Measurements from ENCODE around the gene SRA1. TPM values are rescaled to one million over a fixed set of nuclear protein-coding genes. Genes with fewer than 3 reads are reported as not detected.
"Not testable (repeated sequence)": the region's sequence is repeated elsewhere in the genome, so short reads cannot be mapped to it uniquely, and the experiment has no call there.

Gene SRA1
- total and polyA plus RNA-seq, 12 donors, result 22.7 to 42.2 (median 32.5) TPM

- ATAC-seq (peak; percentile 61 to 82 (median 77)), DNase-seq (peak in 1 of 2 donors; percentile 62)
- intact Hi-C loops (cut with DNase I), result no loop called here
- H3K36me3 ChIP-seq, result no peaks in the 10 kb centered on the region
- H3K4me1 ChIP-seq, result peaks cover 0 to 39% (median 16%) of the 10 kb centered on the region in 9 donors
- no peaks in the 10 kb centered on the region for H3K27me3 ChIP-seq
- WGBS, 2 donors, result 62 to 65% methylated on average over 5 of the region's 5 CpGs
- no peaks in the 10 kb centered on the region for H3K9me3 ChIP-seq
- H3K4me3 ChIP-seq, result peak overlapping the region in 1 of 10 donors; percentile 13
- H3K27ac ChIP-seq, result peak overlapping the region in 7 of 10 donors; percentile 19 to 85 (median 54)
- no peak for TF ChIP-seq CTCF (IDR thresholded peaks at IDR 0.05)
Observed at GRCh38 chr5:140595538-140596300, 38.4 kb upstream of the SRA1 start.

- 76 to 78% methylated on average over 6 of the region's 6 CpGs for WGBS, 2 donors
- Histone ChIP-seq H3K27ac (peak overlapping the region in 2 of 10 donors; percentile 74 to 85), H3K27me3 (no peaks in the 10 kb centered on the region), H3K4me3 (no peak overlapping the region), H3K36me3 (no peaks in the 10 kb centered on the region), H3K4me1 (peaks cover 0 to 53% (median 16%) of the 10 kb centered on the region in 9 donors), H3K9me3 (no peaks in the 10 kb centered on the region)
- intact Hi-C loops (cut with DNase I), result no loop called here
- no peak for TF ChIP-seq CTCF (IDR thresholded peaks at IDR 0.05)
- ATAC-seq (peak in 1 of 8 donors; percentile 24), DNase-seq (no peak)
Observed at GRCh38 chr5:140594169-140594568, 36.9 kb upstream of the SRA1 start.

DNA sequence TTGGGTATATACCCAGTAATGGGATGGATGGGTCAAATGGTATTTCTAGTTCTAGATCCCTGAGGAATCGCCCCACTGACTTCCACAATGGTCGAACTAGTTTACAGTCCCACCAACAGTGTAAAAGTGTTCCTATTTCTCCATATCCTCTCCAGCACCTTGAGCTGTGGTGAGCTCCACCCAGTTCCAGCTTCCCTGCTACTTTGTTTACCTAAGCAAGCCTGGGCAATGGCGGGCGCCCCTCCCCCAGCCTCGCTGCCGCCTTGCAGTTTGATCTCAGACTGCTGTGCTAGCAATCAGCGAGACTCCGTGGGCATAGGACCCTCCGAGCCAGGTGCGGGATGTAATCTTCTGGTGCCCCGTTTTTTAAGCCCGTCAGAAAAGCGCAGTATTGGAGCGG is 35.8 kb upstream of the SRA1 start:
- intact Hi-C loops (cut with DNase I); H3K9me3 ChIP-seq; H3K27ac ChIP-seq; H3K36me3 ChIP-seq; H3K27me3 ChIP-seq; DNase-seq; ATAC-seq: not testable (repeated sequence)
- WGBS, 2 donors, result 35 to 53% methylated on average over 11 to 13 of the region's 14 CpGs
- Histone ChIP-seq H3K4me1 (peaks cover 0 to 64% (median 22%) of the 10 kb centered on the region in 9 donors), H3K4me3 (peak overlapping the region in 3 of 10 donors; percentile 13 to 25 (median 14))

- peak in 2 of 8 donors; percentile 28 to 30 for ATAC-seq
- TF ChIP-seq CTCF (IDR thresholded peaks at IDR 0.05), result no peak
- no peaks in the 10 kb centered on the region for H3K27me3 ChIP-seq
- peak overlapping the region in 3 of 10 donors; percentile 15 to 86 (median 35) for H3K27ac ChIP-seq
- intact Hi-C loops (cut with DNase I), result no loop called here
- H3K36me3 ChIP-seq, result no peaks in the 10 kb centered on the region
- no peaks in the 10 kb centered on the region for H3K9me3 ChIP-seq
- H3K4me3 ChIP-seq, result peak overlapping the region in 1 of 10 donors; percentile 41
- no peak for DNase-seq
- peaks cover 0 to 66% (median 22%) of the 10 kb centered on the region in 9 donors for H3K4me1 ChIP-seq
- WGBS, 2 donors, result 78 to 86% methylated on average over 5 of the region's 5 CpGs
Observed at GRCh38 chr5:140591747-140592372, 34.6 kb upstream of the SRA1 start.
